HG03342 (cell line): ENCODE measurements around the gene SLC36A3.
"Not testable (repeated sequence)": the region's sequence is repeated elsewhere in the genome, so short reads cannot be mapped to it uniquely, and the experiment has no call there.

ENCODE experiments used
- ATAC-seq: cut with Tn5 transposase; IDR thresholded peaks from one replicate; pipeline ENCODE4 v1.9.1; 2021; ENCODE audit warnings: mild to moderate bottlenecking, moderate library complexity; ENCODE audit not compliant: unreplicated experiment

The SLC36A3 gene

GRCh38 chr5:151309266-151309665 lies 5.7 kb upstream of the SLC36A3 start:
- not testable (repeated sequence) for ATAC-seq

DNA sequence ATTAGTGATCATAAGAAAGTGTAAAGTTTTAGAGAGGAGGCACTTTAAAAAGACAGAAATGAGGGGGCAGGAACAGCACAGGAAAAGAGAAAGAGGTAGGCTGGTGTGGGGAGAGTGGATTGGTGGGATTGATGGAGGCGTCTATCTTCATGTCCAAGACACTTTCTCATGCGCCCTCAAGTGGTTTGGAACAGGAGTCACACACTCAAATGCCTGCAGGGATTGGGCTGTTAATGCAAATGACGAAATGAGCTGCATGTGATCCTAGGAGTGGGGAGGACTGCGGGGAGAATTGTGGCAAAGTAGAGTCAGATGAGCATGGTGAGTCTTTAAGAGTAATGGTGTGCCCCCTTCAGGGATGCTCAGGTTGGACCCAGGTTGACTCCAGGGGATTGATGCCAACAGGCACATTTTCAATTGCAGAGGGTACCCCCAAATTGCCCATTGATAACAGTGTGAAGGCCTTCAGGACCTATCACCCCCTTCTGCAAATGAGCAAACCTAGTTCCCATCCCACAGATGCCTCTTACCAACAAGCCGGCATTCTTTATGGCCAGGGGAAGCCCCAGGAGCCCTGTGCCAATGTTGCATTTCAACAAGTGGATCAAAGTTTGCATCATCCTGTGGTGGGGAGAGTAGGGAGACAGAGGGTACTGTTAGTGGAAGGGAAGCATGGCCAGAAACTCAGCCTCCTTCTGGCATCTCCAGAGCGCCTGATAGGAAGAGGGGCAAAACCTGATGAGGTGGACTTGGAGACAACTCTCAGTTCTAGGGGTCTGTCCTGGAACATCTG lies 5.3 kb downstream of the SLC36A3 start:
- peak; percentile 84 for ATAC-seq

DNA sequence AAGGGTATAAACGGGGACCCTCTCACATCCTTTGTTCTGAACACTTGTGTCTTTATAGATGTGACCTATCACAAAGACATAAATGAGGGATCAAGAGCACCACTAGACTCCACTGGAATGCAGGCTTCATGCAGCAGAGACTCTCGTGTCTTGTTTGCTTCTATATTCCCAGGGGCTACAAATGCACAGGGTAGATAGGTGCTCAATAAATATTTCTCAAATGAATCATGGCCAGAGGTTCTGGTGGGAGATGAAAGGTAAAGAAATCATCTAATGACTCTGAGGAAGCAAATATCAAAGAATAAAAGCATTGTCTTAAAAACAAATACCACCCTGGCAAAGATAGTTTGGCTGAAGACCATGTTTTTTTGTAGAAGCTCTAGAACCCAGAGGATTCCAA lies 6.6 kb downstream of the SLC36A3 start:
- ATAC-seq = no peak

- no peak for ATAC-seq
Measured at GRCh38 chr5:151296478-151296830, 7.1 kb downstream of the SLC36A3 start.

GRCh38 chr5:151295791-151296477 lies 7.6 kb downstream of the SLC36A3 start:
- ATAC-seq = no peak

DNA sequence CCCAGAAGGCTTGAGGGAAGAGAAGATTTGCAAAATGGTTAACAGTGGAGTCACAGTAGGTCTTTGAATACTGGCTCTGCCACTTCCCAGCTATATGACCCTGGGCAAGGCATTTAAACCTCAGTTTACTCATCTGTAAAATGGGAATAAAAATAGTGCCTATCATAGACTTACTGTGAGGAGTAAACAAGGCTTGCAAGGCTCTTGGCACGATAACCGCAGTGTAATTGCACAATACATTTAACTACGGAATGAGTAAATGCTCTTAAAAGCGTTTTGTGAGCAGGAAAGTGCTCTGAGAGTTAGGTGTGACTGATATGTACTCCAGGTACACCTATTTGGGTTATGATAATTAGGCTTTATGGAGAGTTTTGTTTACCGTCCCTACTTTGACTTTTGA lies 8.4 kb downstream of the SLC36A3 start:
- ATAC-seq = no peak

GRCh38 chr5:151293624-151294023 lies 9.9 kb downstream of the SLC36A3 start:
- ATAC-seq = no peak

DNA sequence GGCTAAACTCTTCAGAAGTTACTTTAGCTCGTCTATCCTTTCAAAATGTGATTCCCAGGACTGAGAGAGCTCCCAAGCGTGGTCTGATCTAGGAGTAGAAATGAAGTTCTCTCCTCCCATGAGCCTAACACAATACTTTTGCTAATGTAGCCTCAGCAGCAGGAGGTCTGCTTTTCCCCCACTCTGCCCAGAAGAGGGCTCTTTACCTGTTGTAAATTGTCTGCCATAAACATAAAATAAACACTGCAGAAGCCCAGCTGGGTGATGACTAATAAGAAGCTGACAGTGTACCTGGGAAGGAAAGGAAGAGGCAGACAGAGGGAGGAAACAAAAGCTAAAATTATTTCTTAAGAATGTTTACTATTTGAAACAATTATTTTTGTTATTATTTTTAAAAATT lies 15.4 kb downstream of the SLC36A3 start:
- no peak for ATAC-seq

DNA sequence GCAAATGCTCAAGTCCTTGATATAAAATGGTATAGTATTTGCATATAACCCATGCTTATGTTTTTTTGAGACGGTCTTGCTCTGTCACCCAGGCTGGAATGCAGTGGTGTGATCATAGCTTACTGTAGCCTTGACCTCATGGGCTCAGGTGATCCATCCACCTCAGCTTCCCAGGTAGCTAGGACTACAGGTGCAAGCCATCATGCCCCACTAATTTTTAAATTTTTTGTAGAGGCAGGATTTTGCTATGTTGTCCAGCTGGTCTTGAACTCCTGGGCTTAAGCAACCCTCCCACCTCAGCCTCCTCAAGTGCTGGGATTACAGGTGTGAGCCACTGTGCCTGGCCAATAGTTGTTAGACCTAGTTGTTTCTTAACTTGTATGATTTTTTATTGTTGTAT lies 17.3 kb downstream of the SLC36A3 start:
- ATAC-seq = no peak

- ATAC-seq = no peak
Measured at GRCh38 chr5:151285683-151286082, 17.9 kb downstream of the SLC36A3 start.

DNA sequence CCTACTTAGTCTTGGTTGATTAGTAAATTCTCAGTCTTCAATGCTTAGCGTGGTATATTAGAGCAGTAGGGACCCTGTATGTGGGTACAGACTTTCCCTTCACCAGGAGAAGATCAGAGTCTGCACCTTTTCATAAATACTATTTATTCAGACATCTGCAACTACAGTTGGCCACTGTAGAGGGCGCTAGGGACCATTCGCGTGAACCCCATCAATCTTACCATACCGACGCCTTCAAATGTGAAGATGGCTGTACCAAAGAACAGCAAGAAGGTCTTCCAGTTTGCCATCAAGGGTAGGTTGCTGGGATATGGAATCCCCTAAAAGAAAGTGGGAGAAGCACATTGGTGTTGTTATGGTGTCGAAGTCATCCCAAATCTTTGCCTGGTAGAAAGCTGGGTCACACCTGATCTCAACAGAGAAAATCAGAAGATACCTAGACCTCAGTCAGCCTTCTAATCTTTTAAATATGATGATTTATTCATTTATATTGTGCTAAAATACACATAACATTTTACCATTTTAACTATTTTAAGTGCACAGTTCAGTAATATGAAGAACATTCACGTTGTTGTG lies 19.1 kb downstream of the SLC36A3 start:
- ATAC-seq = no peak

GRCh38 chr5:151283120-151283825 lies 20.3 kb downstream of the SLC36A3 start:
- ATAC-seq = no peak

- no peak for ATAC-seq
Measured at GRCh38 chr5:151281001-151281639, 22.4 kb downstream of the SLC36A3 start.

- ATAC-seq = no peak
Measured at GRCh38 chr5:151280443-151280842, 23.1 kb downstream of the SLC36A3 start.

DNA sequence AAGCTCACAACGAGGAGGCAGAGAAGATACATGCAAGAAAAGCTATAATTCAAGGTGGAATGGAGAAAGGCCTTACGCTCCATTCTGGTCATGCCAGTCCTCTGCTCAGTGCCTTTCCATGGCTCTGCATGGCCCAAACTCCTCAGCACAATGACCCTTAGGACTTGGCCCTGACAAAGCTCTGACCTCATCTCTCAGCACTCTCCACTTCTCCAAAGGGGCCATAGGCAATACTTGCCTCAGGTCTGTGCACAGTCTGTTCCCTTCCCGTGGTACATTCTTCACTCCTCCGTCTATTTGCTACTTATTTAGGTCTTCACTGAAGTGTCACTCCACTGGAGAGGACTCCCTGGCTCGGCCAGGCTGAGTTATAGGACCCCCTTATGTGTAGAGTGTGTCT lies 24.7 kb downstream of the SLC36A3 start:
- no peak for ATAC-seq

GRCh38 chr5:151275803-151276202 lies 27.8 kb downstream of the SLC36A3 start:
- ATAC-seq = no peak

DNA sequence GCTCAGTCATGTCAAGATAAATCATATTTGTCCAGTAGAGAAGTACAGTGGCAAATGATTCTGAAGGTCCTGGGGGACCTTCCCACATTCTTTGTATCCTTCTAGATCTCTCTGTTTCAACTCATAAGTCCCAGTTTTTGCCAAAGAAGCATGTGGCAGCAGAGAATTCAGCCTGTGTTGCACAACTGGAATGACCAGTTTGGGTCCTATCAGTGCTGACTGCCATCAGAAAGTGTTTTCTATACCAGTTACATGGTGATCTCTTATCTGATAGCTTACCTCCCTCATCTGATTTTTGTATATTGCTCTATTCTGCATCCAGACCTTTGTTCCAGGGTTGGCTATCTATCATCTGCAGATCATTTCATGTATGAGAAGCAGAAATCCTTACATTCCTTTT lies 28.9 kb downstream of the SLC36A3 start:
- no peak for ATAC-seq

- no peak for ATAC-seq
Measured at GRCh38 chr5:151271336-151271735, 32.2 kb downstream of the SLC36A3 start.

DNA sequence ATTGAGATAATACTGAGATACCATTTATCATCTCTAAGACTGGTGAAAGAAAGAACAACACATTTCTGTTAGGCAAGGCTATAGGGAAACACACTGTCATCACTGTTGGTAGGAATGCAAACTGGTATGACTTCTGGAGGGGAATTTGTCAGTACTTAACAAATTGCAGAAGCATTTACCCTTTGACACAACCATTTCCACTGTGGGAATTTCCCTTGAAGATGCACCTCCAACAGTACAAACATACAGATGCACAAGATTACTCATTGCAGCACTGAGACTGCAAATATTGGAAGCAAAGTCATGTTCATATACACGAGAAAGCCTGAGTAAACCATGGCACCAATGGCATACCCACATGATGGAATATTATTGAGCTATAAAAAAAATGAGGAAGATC lies 33.0 kb downstream of the SLC36A3 start:
- peak; percentile 93 for ATAC-seq

GRCh38 chr5:151267491-151268260 lies 35.9 kb downstream of the SLC36A3 start:
- ATAC-seq = no peak
